Gastrocnemius medialis (tissue), 4 donors: Measurements from ENCODE around the gene BMX. TPM values are rescaled to one million over a fixed set of nuclear protein-coding genes. Genes with fewer than 3 reads are reported as not detected.
A peak's percentile ranks its signal among the peaks of the same experiment; 100 is the strongest.

Source experiments
- ATAC-seq, 2 donors: fragments of 150-250 bp; one replicate each; pipeline ENCODE4 v1.9.1; 2016
- DNase-seq, 2 donors: peaks; one replicate each; pipeline ENCODE4 v3.0.0-alpha.2; 2019
- H3K27ac ChIP-seq, 4 donors: fragments of 200-600 bp; sonication (generic); 1 replicate in 1 of 4; 2 replicates in 3 of 4; pipeline ENCODE4 v1.5.1; 2016 to 2018; ENCODE audit warnings: mild to moderate bottlenecking in 2 of 4, moderate library complexity in 1 of 4
- H3K27me3 ChIP-seq, 3 donors: fragments of 200-600 bp; sonication (generic) in 2 of 3; 1 replicate in 1 of 3; 2 replicates in 2 of 3; pipeline versions ENCODE4 v1.5.1 to v1.6.0; 2016 to 2019; ENCODE audit warnings: mild to moderate bottlenecking in 1 of 3, moderate library complexity in 1 of 3
- H3K36me3 ChIP-seq, 2 donors: fragments of 200-600 bp; sonication (generic) in 1 of 2; one replicate each; pipeline ENCODE4 v1.5.1; 2017 to 2018
- H3K4me1 ChIP-seq, 2 donors: fragments of 200-600 bp; sonication (generic) in 1 of 2; one replicate each; pipeline ENCODE4 v1.5.1; 2016 to 2017; ENCODE audit warnings: mild to moderate bottlenecking in 2 of 2
- H3K4me3 ChIP-seq, 4 donors: fragments of 200-600 bp; sonication (generic) in 3 of 4; 1 replicate in 1 of 4; 2 replicates in 3 of 4; pipeline ENCODE4 v1.5.1; 2016 to 2019; ENCODE audit warnings: mild to moderate bottlenecking in 2 of 4
- H3K9me3 ChIP-seq, 3 donors: fragments of 200-600 bp; sonication (generic) in 2 of 3; 1 replicate in 1 of 3; 2 replicates in 2 of 3; pipeline ENCODE4 v1.5.1; 2016 to 2019
- CTCF ChIP-seq, 5 experiments: fragments of 450-650 bp in 3 of 5; fragments of 200-600 bp in 2 of 5; sonication (generic) in 2 of 5; IDR thresholded peaks in 4 of 5; conservative IDR thresholded peaks in 1 of 5; 1 replicate in 4 of 5; 2 replicates in 1 of 5; pipeline ENCODE4 v1.5.1; 2016 to 2019; ENCODE audit warnings: antibody characterized with exemption in 5 of 5, mild to moderate bottlenecking in 3 of 5, moderate library complexity in 3 of 5
- POLR2A ChIP-seq, 2 donors: fragments of 450-650 bp; IDR thresholded peaks; one replicate each; pipeline ENCODE4 v1.6.1; 2017; ENCODE audit warnings: antibody characterized with exemption in 2 of 2, mild to moderate bottlenecking in 2 of 2, moderate library complexity in 2 of 2
- in situ Hi-C, 4 donors: fragments of 200-750 bp; cut with MboI; loops; one replicate each; pipeline versions ENCODE4 v1.15.0 to v1.8.0; 2017; ENCODE audit warnings: low sequenced_read_pairs in 4 of 4
- intact Hi-C: fragments of 100-400 bp; cut with DNase I; formaldehyde crosslinking; loops from one replicate; pipeline ENCODE4 v1.15.1; 2023; ENCODE audit warnings: low total_unique reads
- total RNA-seq, 4 donors: library from RNA; depleted of rRNA; stranded (reverse); fragments of >200 nt; gene quantifications; one replicate each; pipeline versions ENCODE4 v1.1.0 to v1.2.3, GENCODE V29; 2016

Gene BMX
- total RNA-seq, result 1 to 10 TPM in 2 of 4 donors, under 1 TPM in 2; 0.40 to 2.4 (median 0.82) TPM

DNA sequence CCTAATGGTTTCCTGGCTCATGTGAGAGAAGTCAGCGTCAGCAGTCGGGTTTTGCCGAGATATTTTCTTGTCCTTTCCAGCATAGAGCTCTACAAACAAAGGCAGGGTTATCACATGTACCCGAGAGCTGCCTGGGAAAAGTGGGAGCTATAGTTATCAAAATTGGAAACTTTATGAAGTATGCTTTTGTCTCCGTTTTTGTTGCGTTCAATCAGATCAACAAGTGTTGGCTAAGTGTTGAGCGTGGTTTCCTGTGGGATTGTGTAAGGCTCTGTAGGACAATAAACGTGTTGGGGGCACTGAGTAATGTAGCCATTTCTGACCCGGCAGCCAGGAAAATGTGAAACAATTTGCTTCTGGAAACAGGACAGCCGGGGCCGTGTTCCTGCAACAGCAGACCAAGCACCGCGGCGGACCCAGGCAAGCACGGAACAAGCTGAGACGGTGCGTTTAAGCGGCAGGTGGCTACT, at the start of gene BMX:
BMX (plus strand) TSS at position 311 of the 470 bp plus-strand sequence. CDS start 7,547 bp downstream, outside the sequence.
- Histone ChIP-seq H3K4me1 (no peaks in the 10 kb centered on the region), H3K36me3 (no peaks in the 10 kb centered on the region), H3K27ac (peak within 1 kb of the TSS; percentile 1 to 47 (median 30)), H3K9me3 (no peaks in the 10 kb centered on the region), H3K27me3 (peaks cover 0 to 3% (median 0%) of the 10 kb centered on the region in 3 donors), H3K4me3 (peak within 1 kb of the TSS in 1 of 4 donors; percentile 4)
- DNase-seq (peak in 1 of 2 donors; percentile 12), ATAC-seq (peak in 1 of 2 donors; percentile 50)
- in situ Hi-C loops, result no loop called here
- TF ChIP-seq POLR2A (IDR thresholded peaks at IDR 0.05), result no peak
- TF ChIP-seq CTCF (IDR thresholded peaks at IDR 0.05 in 4 of 5, conservative IDR thresholded peaks at IDR 0.05 in 1 of 5), result no peak
- intact Hi-C loops, result no loop called here

GRCh38 chrX:15451913-15452312, 48.7 kb upstream of the BMX start:
- no peaks in the 10 kb centered on the region for H3K27me3 ChIP-seq
- intact Hi-C loops (no loop called here), in situ Hi-C loops (no loop called here)
- no peak for TF ChIP-seq CTCF (IDR thresholded peaks at IDR 0.05 in 4 of 5, conservative IDR thresholded peaks at IDR 0.05 in 1 of 5)
- no peak for TF ChIP-seq POLR2A (IDR thresholded peaks at IDR 0.05)
- DNase-seq, result peak in 1 of 2 donors; percentile 37
- H3K36me3 ChIP-seq, result peaks cover 0 to 17% of the 10 kb centered on the region in 2 donors
- H3K9me3 ChIP-seq, result no peaks in the 10 kb centered on the region
- ATAC-seq, result no peak
- no peak overlapping the region for H3K4me3 ChIP-seq
- peaks cover 0 to 4% of the 10 kb centered on the region in 2 donors for H3K4me1 ChIP-seq
- H3K27ac ChIP-seq, result no peak overlapping the region

DNA sequence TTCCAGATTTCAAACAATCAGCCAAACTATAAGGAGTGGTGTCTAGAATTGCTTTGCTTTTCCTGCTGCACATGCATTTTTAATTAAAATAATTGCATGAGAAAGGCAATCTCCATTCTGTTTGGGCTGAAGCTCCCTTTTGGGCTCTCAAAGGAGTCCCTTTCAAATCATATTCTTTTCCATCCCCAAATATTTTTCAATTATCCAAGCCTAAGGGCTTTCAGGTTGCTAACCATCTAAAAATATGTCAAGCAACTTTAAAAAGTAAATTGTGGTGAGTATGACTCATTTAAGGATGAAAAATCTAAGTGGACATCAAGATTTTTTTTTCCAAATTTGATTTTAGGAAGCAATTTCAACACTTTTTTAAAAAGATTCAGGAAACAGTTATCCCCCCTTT, 35.9 kb upstream of the BMX start:
- Histone ChIP-seq H3K36me3 (no peaks in the 10 kb centered on the region), H3K27me3 (no peaks in the 10 kb centered on the region), H3K9me3 (no peaks in the 10 kb centered on the region), H3K4me1 (peaks cover 0 to 11% of the 10 kb centered on the region in 2 donors), H3K27ac (peak overlapping the region in 2 of 4 donors; percentile 50), H3K4me3 (no peak overlapping the region)
- TF ChIP-seq CTCF (IDR thresholded peaks at IDR 0.05 in 4 of 5, conservative IDR thresholded peaks at IDR 0.05 in 1 of 5), result no peak
- no peak for TF ChIP-seq POLR2A (IDR thresholded peaks at IDR 0.05)
- ATAC-seq, result no peak
- intact Hi-C loops, result loop anchor here (5.0 kb wide), 1 partner anchor 167 kb away; no protein-coding TSS in a partner anchor
- DNase-seq, result no peak
- in situ Hi-C loops, result loop anchor here in 2 of 4 donors (5.0 to 10.0 kb wide), 3 partner anchors 103 to 117 kb away; no protein-coding TSS in a partner anchor

GRCh38 chrX:15465347-15465746, 35.3 kb upstream of the BMX start:
- no peaks in the 10 kb centered on the region for H3K9me3 ChIP-seq
- H3K4me1 ChIP-seq, result peaks cover 0 to 11% of the 10 kb centered on the region in 2 donors
- in situ Hi-C loops (loop anchor here in 2 of 4 donors (5.0 to 10.0 kb wide), 3 partner anchors 102 to 118 kb away; no protein-coding TSS in a partner anchor), intact Hi-C loops (loop anchor here (5.0 kb wide), 1 partner anchor 168 kb away; no protein-coding TSS in a partner anchor)
- H3K27me3 ChIP-seq, result no peaks in the 10 kb centered on the region
- H3K4me3 ChIP-seq, result no peak overlapping the region
- H3K36me3 ChIP-seq, result no peaks in the 10 kb centered on the region
- DNase-seq (no peak), ATAC-seq (peak in 1 of 2 donors; percentile 42)
- TF ChIP-seq POLR2A (IDR thresholded peaks at IDR 0.05) (no peak), CTCF (IDR thresholded peaks at IDR 0.05 in 4 of 5, conservative IDR thresholded peaks at IDR 0.05 in 1 of 5) (no peak)
- H3K27ac ChIP-seq, result peak overlapping the region; percentile 43 to 55 (median 50)
